RWPE2 (cell line): ENCODE data around the gene FKBP2.

Source experiments
- ATAC-seq: fragments of 200-7000 bp; cut with Tn5 transposase; 3 replicates; pipeline ENCODE4 v1.9.1; 2021; ENCODE audit warnings: low read depth
- DNase-seq: peaks from one replicate; pipeline ENCODE4 v3.0.0-alpha.2; 2020; ENCODE audit warnings: low spot score
- H3K27ac ChIP-seq: fragments of 450-650 bp; 2 replicates; pipeline ENCODE4 v1.5.1; 2017; ENCODE audit warnings: mild to moderate bottlenecking; ENCODE audit not compliant: poor library complexity, severe bottlenecking
- H3K27me3 ChIP-seq: fragments of 250-450 bp; sonication (Bioruptor Pico); 2 replicates; pipeline ENCODE4 v1.5.1; 2021; ENCODE audit warnings: mild to moderate bottlenecking, moderate library complexity; ENCODE audit not compliant: insufficient read depth, poor library complexity, severe bottlenecking
- H3K36me3 ChIP-seq: fragments of 250-450 bp; sonication (Bioruptor Pico); 2 replicates; pipeline ENCODE4 v1.5.1; 2020; ENCODE audit warnings: low read depth, mild to moderate bottlenecking, moderate library complexity
- H3K4me1 ChIP-seq: fragments of 250-450 bp; sonication (Bioruptor Pico); 2 replicates; pipeline ENCODE4 v1.5.1; 2021; ENCODE audit warnings: mild to moderate bottlenecking, moderate library complexity; ENCODE audit not compliant: insufficient read depth, poor library complexity, severe bottlenecking
- H3K4me3 ChIP-seq: fragments of 250-450 bp; sonication (Bioruptor Pico); 2 replicates; pipeline ENCODE4 v1.5.1; 2021; ENCODE audit warnings: mild to moderate bottlenecking, moderate library complexity; ENCODE audit not compliant: severe bottlenecking
- H3K9me3 ChIP-seq: fragments of 250-450 bp; sonication (Bioruptor Pico); 2 replicates; pipeline ENCODE4 v1.5.1; 2021; ENCODE audit warnings: mild to moderate bottlenecking, moderate library complexity; ENCODE audit not compliant: severe bottlenecking
- CTCF ChIP-seq: fragments of 450-650 bp; IDR thresholded peaks from one replicate; pipeline ENCODE4 v1.5.1; 2017; ENCODE audit warnings: mild to moderate bottlenecking, moderate library complexity; ENCODE audit not compliant: poor library complexity, severe bottlenecking

The FKBP2 gene

GRCh38 chr11:64253481-64253880 lies 12.6 kb downstream of the FKBP2 start:
- TF ChIP-seq CTCF, result no peak
- Histone ChIP-seq H3K36me3 (peaks cover 50% of the 10 kb centered on the region), H3K4me1 (peaks cover 8% of the 10 kb centered on the region), H3K27ac (peak overlapping the region; percentile 75), H3K9me3 (no peaks in the 10 kb centered on the region), H3K27me3 (no peaks in the 10 kb centered on the region), H3K4me3 (no peak overlapping the region)
- no peak for ATAC-seq
- no peak for DNase-seq

GRCh38 chr11:64254326-64254725 lies 13.4 kb downstream of the FKBP2 start:
- Histone ChIP-seq H3K4me1 (peaks cover 8% of the 10 kb centered on the region), H3K4me3 (no peak overlapping the region), H3K36me3 (peaks cover 58% of the 10 kb centered on the region), H3K27me3 (no peaks in the 10 kb centered on the region), H3K9me3 (no peaks in the 10 kb centered on the region), H3K27ac (no peak overlapping the region)
- ATAC-seq (no peak), DNase-seq (no peak)
- no peak for TF ChIP-seq CTCF

DNA sequence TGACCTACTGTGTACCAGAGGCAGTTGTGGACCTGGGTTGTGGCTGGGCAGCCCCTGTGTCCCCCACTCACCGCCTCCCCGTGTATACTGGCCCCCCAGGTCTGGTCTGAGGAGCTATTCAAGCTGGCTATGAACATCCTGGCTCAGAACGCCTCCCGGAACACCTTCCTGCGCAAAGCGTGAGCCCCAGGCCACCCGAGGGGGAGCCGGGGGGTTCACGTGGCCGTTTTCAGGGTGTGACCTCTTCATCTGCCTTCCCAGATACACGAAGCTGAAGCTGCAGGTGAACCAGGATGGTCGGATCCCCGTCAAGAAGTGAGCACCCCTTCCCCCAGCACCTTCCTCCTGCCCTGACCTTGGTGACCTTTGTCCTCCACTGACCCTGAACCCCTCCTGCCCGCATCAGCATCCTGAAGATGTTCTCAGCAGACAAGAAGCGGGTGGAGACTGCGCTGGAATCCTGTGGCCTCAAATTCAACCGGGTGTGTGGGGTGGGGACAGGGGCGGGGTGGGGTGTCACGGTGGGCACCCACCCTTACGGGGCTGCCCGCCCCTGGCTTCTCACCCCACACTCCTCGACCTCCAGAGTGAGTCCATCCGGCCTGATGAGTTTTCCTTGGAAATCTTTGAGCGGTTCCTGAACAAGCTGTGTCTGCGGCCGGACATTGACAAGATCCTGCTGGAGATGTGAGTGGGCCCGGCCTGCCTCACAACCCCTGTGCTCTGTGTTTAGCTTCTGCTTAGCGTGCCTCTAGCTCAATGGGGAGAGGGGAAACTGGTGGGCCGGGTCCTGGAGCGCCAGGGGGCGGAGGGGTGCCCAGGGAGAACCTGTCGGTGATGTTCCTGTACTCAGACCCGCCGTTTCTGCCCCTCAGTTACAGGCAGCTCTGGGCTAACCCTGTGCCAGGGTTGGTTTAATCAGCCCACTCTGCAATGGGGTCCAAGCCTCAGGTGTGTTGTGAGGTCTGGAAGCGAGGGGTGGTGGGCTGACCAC lies 14.5 kb downstream of the FKBP2 start:
- TF ChIP-seq CTCF, result no peak
- Histone ChIP-seq H3K36me3 (peaks cover 69% of the 10 kb centered on the region), H3K4me1 (peaks cover 8% of the 10 kb centered on the region), H3K27ac (no peak overlapping the region), H3K9me3 (no peaks in the 10 kb centered on the region), H3K27me3 (no peaks in the 10 kb centered on the region), H3K4me3 (no peak overlapping the region)
- no peak for DNase-seq
- no peak for ATAC-seq

- DNase-seq, result no peak
- Histone ChIP-seq H3K9me3 (no peaks in the 10 kb centered on the region), H3K4me1 (peaks cover 8% of the 10 kb centered on the region), H3K27me3 (no peaks in the 10 kb centered on the region), H3K27ac (no peak overlapping the region), H3K36me3 (peaks cover 69% of the 10 kb centered on the region), H3K4me3 (no peak overlapping the region)
- no peak for ATAC-seq
- no peak for TF ChIP-seq CTCF
These were observed 15.4 kb downstream of the FKBP2 start for GRCh38 chr11:64256300-64256699.

DNA sequence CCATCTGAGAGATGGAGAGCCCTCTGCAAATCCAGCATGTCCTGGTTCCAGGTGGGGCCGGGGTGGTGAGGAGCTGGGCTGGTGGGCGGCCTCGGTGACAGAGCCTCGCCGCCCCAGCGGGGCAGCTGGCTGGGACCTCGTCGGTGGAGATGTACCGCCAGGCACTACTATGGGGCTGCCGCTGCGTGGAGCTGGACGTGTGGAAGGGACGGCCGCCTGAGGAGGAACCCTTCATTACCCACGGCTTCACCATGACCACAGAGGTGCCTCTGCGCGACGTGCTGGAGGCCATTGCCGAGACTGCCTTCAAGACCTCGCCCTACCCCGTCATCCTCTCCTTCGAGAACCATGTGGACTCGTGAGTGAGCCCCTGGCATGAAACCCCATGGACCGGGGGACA lies 17.5 kb downstream of the FKBP2 start:
- no peak overlapping the region for H3K27ac ChIP-seq
- TF ChIP-seq CTCF, result no peak
- no peaks in the 10 kb centered on the region for H3K9me3 ChIP-seq
- no peak overlapping the region for H3K4me3 ChIP-seq
- H3K36me3 ChIP-seq, result peaks cover 79% of the 10 kb centered on the region
- DNase-seq, result no peak
- H3K27me3 ChIP-seq, result no peaks in the 10 kb centered on the region
- H3K4me1 ChIP-seq, result peaks cover 8% of the 10 kb centered on the region
- no peak for ATAC-seq
